HEK293T (cell line): ENCODE results near the gene ANKRD9.

ENCODE experiments used
- ARNT ChIP-seq: fragments of 450-650 bp; IDR thresholded peaks from 2 replicates; pipeline ENCODE4 v1.6.1; 2017; ENCODE audit warnings: mild to moderate bottlenecking
- BHLHE40 ChIP-seq: fragments of 450-650 bp; IDR thresholded peaks from 2 replicates; pipeline ENCODE4 v1.6.1; 2016; ENCODE audit warnings: mild to moderate bottlenecking, moderate library complexity, borderline replicate concordance
- ELF4 ChIP-seq: fragments of 450-650 bp; IDR thresholded peaks from 2 replicates; pipeline ENCODE4 v1.6.1; 2017; ENCODE audit warnings: antibody characterized with exemption
- FOXA1 ChIP-seq: fragments of 450-650 bp; IDR thresholded peaks from 2 replicates; pipeline ENCODE4 v1.6.1; 2016; ENCODE audit warnings: mild to moderate bottlenecking
- FOXK2 ChIP-seq: fragments of 450-650 bp; IDR thresholded peaks from 2 replicates; pipeline ENCODE4 v1.6.1; 2016; ENCODE audit warnings: mild to moderate bottlenecking
- FOXM1 ChIP-seq: fragments of 450-650 bp; IDR thresholded peaks from 2 replicates; pipeline ENCODE4 v1.6.1; 2017; ENCODE audit warnings: mild to moderate bottlenecking, borderline replicate concordance
- HDGF ChIP-seq: fragments of 450-650 bp; IDR thresholded peaks from 2 replicates; pipeline ENCODE4 v1.6.1; 2017; ENCODE audit warnings: antibody characterized with exemption, borderline replicate concordance
- L3MBTL2 ChIP-seq: fragments of 450-650 bp; conservative IDR thresholded peaks from 2 replicates; pipeline ENCODE4 v1.6.1; 2016; ENCODE audit warnings: mild to moderate bottlenecking
- LEF1 ChIP-seq: fragments of 450-650 bp; IDR thresholded peaks from 2 replicates; pipeline ENCODE4 v1.6.1; 2017; ENCODE audit warnings: mild to moderate bottlenecking, borderline replicate concordance
- NFRKB ChIP-seq: fragments of 450-650 bp; IDR thresholded peaks from 2 replicates; pipeline ENCODE4 v1.6.1; 2016; ENCODE audit warnings: mild to moderate bottlenecking, moderate library complexity
- SP1 ChIP-seq: fragments of 450-650 bp; IDR thresholded peaks from 2 replicates; pipeline ENCODE4 v1.6.1; 2017
- SUZ12 ChIP-seq: fragments of 450-650 bp; IDR thresholded peaks from 2 replicates; pipeline ENCODE4 v1.6.1; 2016; ENCODE audit warnings: mild to moderate bottlenecking
- TARDBP ChIP-seq: fragments of 450-650 bp; IDR thresholded peaks from 2 replicates; pipeline ENCODE4 v1.6.1; 2016
- ZNF384 ChIP-seq: fragments of 450-650 bp; IDR thresholded peaks from 2 replicates; pipeline ENCODE4 v1.6.1; 2016

DNA sequence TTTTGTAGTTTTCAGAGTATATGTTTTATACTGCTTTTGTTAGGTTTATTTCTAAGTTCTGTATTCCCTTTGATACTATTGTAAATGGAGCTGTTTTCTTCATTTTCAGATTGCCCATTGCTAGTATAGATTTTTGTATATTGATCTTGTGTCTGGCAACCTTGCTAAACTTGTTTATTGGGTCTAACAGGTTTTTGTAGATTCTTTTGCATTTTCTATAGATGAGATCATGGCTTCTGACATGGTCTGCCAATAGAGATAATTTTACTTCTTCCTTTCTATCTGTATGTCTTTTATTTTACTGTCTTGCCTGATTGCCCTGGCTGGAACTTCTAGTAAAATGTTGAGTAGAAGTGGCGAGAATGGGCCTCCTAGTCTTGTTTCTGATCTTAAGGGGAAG, 40.3 kb downstream of the ANKRD9 start:
- TF ChIP-seq SUZ12 (no peak), TARDBP (no peak), ARNT (no peak), ZNF384 (no peak), FOXK2 (no peak), SP1 (no peak), LEF1 (no peak), L3MBTL2 (no peak), NFRKB (no peak), BHLHE40 (no peak), FOXA1 (no peak), FOXM1 (no peak), ELF4 (no peak), HDGF (no peak)
